CD4-positive, alpha-beta T cell treated with Interleukin-4 for 4 hours (primary cell): ENCODE data around the gene RCSD1.

Source experiments
- DNase-seq: peaks from one replicate; pipeline ENCODE4 v3.0.0-alpha.2; 2020

The RCSD1 gene

GRCh38 chr1:167670563-167670962 lies 40.5 kb downstream of the RCSD1 start:
- DNase-seq, result no peak

- no peak for DNase-seq
These were observed 41.9 kb downstream of the RCSD1 start for GRCh38 chr1:167671727-167672511.

DNA sequence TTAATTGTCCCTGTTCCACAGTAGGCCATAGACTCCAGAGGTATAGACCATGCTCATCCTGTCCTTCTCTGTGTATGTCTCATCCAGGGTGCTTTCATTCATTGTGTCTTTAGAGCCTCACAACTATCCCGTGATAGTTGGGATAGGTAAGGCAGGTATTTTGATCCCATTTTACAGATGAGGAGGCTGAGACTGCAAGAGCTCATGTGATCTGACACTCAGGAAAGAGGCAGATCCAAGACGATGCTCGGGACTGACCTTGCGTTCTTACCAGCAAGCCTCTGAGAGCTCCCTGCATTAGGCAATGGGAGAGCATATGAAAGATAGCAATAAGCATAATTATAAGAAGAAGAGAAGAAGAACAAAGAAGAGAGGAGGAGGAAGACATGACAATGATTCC lies 42.8 kb downstream of the RCSD1 start:
- no peak for DNase-seq

GRCh38 chr1:167673265-167673664 lies 43.2 kb downstream of the RCSD1 start:
- no peak for DNase-seq

GRCh38 chr1:167674156-167674555 lies 44.1 kb downstream of the RCSD1 start:
- DNase-seq, result no peak

DNA sequence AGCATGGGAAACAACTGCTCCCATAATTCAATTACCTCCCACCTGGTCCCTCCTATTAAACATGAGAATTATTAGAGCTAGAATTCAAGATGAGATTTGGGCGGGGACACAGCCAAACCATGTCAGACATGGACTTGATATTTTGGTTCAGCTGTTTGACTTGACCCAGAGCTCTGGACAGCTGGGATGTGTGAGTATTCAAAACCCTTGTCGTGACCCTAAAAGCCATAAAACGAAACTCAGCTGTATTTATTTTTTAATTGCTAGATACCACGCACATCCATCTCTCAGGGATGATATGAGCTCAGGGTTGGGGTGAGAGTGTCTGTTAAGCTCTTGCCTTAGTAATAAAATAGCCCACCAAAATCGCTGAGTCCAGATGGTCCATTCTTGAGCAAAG lies 45.4 kb downstream of the RCSD1 start:
- no peak for DNase-seq

DNA sequence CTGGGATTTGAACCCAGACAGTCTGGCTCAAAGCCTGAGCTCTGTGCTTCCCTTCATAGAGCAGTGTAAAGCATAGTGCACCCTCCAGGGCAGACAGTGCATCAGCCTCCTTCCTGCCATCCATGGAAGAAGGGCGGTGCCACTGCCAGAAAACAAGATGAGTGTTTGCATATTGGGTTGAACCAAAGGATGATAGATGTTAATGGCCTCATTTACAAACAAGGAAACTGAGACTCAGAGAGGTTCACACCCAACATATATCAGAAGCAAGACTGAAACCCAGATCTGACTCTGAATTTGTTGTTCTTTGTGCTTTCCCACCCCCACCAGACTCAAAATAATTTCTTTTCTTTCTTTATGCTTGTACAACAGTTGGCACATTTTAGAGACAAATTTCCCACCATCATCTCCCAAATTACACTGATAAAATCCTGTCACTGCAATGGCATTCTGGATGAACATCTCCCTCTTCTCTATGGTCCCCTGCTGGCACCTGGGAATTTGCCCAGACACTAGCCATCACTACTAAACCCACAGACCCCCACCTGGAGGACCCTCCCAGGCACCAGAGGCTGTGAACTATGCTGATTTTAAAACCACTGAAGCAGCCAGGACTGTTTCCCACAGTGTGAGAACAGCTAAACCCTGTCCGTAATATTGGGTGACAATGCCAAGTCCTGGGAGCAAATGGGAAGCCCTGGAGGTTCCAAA lies 46.3 kb downstream of the RCSD1 start:
- no peak for DNase-seq

GRCh38 chr1:167676916-167677848 lies 47.1 kb downstream of the RCSD1 start:
- DNase-seq, result no peak

DNA sequence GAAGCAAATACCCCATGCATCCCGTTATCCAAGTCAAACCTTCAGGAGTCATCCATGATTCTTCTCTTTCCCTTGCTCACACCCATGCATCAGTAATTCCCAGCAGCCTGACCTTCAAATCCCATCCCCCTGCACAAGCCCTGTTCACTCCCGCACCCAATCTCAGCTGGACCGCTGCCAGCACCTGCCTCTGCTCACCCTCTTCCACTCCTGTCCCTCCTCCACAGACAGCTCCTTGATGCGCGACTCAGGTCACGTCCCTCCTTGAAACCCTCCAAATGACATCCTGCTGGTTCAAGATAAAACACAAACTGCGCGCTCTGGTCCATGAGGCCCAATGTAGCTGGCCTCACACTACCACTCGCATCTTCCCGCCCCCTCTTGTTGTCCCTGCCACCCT lies 48.4 kb downstream of the RCSD1 start:
- DNase-seq, result no peak

- no peak for DNase-seq
These were observed 48.8 kb downstream of the RCSD1 start for GRCh38 chr1:167678838-167679237.

GRCh38 chr1:167679714-167680113 lies 49.7 kb downstream of the RCSD1 start:
- no peak for DNase-seq

- no peak for DNase-seq
These were observed 51.0 kb downstream of the RCSD1 start for GRCh38 chr1:167681024-167681423.

DNA sequence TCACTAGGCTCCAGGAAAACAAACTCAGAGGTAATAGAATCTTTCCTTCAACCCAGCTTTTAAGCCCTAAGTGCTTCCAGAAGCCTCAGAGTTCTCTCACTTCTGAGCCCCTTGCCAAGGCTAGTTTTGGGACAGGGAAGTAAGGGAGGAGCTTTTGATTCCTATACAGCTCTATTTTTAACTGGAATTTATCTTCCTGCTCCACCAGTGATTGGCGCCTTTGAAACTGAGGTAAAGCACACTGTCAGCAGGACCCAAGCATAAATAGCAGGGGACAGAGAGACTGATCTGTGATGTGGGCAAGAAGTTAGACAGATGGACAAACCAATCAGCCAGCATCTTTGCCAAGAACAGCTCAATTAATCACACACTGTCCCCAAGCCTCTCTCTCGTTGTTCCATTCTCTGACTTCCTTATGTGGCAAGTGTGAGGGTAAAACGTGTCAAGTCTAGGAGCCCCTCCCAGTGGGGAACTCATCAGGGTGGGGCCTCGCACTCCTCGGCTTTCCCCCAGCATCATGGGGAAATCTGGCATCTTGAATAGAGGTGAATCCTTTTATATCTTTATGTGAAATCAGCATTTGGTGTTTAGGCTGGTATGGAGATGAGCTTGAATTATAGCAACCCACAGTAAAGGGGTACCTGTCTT lies 51.5 kb downstream of the RCSD1 start:
- no peak for DNase-seq

- no peak for DNase-seq
These were observed 53.2 kb downstream of the RCSD1 start for GRCh38 chr1:167683226-167683625.

DNA sequence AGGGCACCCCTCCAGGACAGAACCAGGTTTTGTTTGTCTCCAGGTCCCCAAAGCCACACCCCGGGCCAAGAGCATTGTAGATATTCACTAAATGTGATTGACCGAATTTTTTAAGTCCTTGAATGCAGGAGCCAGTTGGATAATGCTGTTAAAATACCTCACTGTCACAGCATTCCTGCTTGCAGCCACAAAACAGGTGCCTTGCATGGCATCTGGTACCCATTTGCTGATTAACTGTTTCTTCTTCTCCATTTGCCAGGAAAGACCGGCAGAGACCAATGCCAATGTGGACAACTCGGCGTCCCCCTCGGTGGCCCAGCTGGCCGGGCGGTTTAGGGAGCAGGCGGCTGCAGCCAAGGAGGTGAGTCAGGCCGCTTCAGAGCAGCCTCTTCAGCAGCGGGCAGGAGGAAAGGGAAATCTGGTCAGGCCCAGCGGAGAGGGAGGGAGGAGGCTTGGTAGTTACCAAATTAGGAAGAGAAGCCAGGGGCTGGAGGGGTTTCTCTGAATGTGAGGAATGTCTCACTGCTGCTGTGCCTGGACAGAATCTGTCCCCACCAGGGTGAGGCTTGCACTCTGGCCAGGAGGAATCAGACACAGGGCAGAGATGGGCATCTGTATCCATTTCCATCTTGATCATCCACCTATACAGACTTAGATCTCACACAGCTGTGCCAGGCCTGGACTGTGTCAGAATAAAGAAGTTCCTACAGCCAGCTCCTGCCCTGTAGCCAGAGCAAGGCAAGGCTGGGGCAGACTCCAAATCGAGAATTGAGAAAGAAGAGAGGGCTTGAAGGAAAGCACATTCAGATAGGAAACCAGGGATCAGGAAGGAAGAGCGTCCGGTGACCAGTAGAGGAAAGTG lies 53.8 kb downstream of the RCSD1 start:
- no peak for DNase-seq

- DNase-seq, result no peak
These were observed 55.8 kb downstream of the RCSD1 start for GRCh38 chr1:167685844-167686243.

GRCh38 chr1:167687919-167688519 lies 58.0 kb downstream of the RCSD1 start:
- DNase-seq, result peak; percentile 87

- DNase-seq, result no peak
These were observed 59.5 kb downstream of the RCSD1 start for GRCh38 chr1:167689567-167689920.

DNA sequence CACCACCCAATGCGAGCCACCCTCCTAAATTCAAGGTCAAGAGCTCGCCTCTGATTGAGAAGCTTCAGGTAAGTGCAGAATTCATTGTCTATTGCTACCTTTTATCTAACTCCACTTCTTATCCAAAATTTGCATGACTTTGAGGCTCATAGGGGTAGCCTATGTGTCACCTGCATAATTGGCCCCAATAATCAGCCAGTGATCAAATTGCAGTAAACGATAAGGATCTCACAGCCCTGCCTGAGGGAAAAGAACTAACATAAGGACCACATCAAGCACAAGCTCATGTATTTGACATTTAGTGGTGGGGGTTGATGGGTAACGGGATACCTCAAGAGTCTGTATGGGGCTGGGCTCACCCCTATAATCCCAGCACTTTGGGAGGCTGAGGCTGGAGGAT lies 60.0 kb downstream of the RCSD1 start:
- DNase-seq, result no peak

- DNase-seq, result no peak
These were observed 63.5 kb downstream of the RCSD1 start for GRCh38 chr1:167693425-167694045.

- no peak for DNase-seq
These were observed 64.7 kb downstream of the RCSD1 start for GRCh38 chr1:167694691-167695090.
